ENCODE results near the gene THEMIS2.
"Not testable (repeated sequence)": the region's sequence is repeated elsewhere in the genome, so short reads cannot be mapped to it uniquely, and the experiment has no call there.

GRCh38 chr1:27871076-27871475, 1.3 kb upstream of the THEMIS2 start:
- TF ChIP-seq EZH2phosphoT487 (IDR thresholded peaks at IDR 0.05; ENCODE audit: borderline replicate concordance, low read depth, low read length); CTCF (conservative IDR thresholded peaks at IDR 0.05; ENCODE audit: low read length): not testable (repeated sequence)
